A549 (cell line): Measurements from ENCODE around the gene NXF1. TPM values are rescaled to one million over a fixed set of nuclear protein-coding genes. Genes with fewer than 3 reads are reported as not detected.

Experiments used
- ATAC-seq, 2 experiments: fragments of 200-7000 bp in 1 of 2; fragments of >200 bp in 1 of 2; cut with Nextera tagmentation in 1 of 2; cut with Tn5 transposase in 1 of 2; 3 replicates each; pipeline versions ENCODE4 v1.8.0 to v1.9.1; 2018 to 2020; ENCODE audit warnings: mild to moderate bottlenecking in 1 of 2, moderate library complexity in 1 of 2
- CTCF ChIA-PET: fragments of 300-600 bp; sonication (Branson Sonifier 250); formaldehyde crosslinking; extraction: SDS; loops from one replicate; lab custom pipeline; 2021; ENCODE audit warnings: antibody characterized with exemption, inconsistent platforms; lab: Yijun Ruan, JAX
- POLR2A ChIA-PET: fragments of 350-600 bp; formaldehyde crosslinking; extraction: SDS; loops from one replicate; lab custom pipeline; 2021; ENCODE audit warnings: antibody characterized with exemption, inconsistent platforms; lab: Yijun Ruan, JAX
- DNase-seq, 2 experiments: peaks; one replicate each; pipeline versions ENCODE4 v3.0.0 to v3.0.0-alpha.2; 2011 to 2016; ENCODE audit warnings: low read depth in 1 of 2, low spot score in 1 of 2
- FAIRE-seq: peaks from 2 replicates; lab custom pipeline; 2011; peaks lifted over from hg19 to GRCh38; lab: Jason Lieb, UNC
- H3K27ac ChIP-seq, 2 experiments: fragments of >200 bp; sonication (Bioruptor Twin); formaldehyde crosslinking; 3 replicates each; pipeline ENCODE4 v1.5.1; 2016 to 2017
- H3K4me1 ChIP-seq: fragments of >200 bp; sonication (Bioruptor Twin); formaldehyde crosslinking; 3 replicates; pipeline ENCODE4 v1.6.1; 2016
- H3K4me2 ChIP-seq: fragments of >200 bp; sonication (Bioruptor Twin); formaldehyde crosslinking; 3 replicates; pipeline ENCODE4 v1.6.1; 2016
- H3K4me3 ChIP-seq: fragments of >200 bp; sonication (Bioruptor Twin); formaldehyde crosslinking; 3 replicates; pipeline ENCODE4 v1.5.1; 2016
- H3K9me3 ChIP-seq: fragments of >200 bp; sonication (Bioruptor Twin); formaldehyde crosslinking; 3 replicates; pipeline ENCODE4 v1.6.1; 2016
- BHLHE40 ChIP-seq: IDR thresholded peaks from 2 replicates; pipeline ENCODE4 v1.6.1; 2012; ENCODE audit warnings: low read depth, low read length, inconsistent platforms
- CTCF ChIP-seq: fragments of >200 bp; sonication (Bioruptor Twin); formaldehyde crosslinking; IDR thresholded peaks from 3 replicates; pipeline ENCODE4 v1.5.1; 2016
- E2F6 ChIP-seq: IDR thresholded peaks from 2 replicates; pipeline ENCODE4 v1.6.1; 2012; ENCODE audit warnings: low read depth, borderline replicate concordance
- FOSB ChIP-seq: fragments of 250-450 bp; sonication (Bioruptor Pico); IDR thresholded peaks from 2 replicates; pipeline ENCODE4 v1.5.0; 2020; ENCODE audit warnings: mild to moderate bottlenecking, moderate library complexity
- FOSL2 ChIP-seq, 2 experiments: fragments of 450-650 bp in 1 of 2; fragments of >200 bp in 1 of 2; sonication (Bioruptor Twin) in 1 of 2; formaldehyde crosslinking; IDR thresholded peaks; 2 replicates each; pipeline versions ENCODE4 v1.5.0 to v1.6.1; 2016 to 2020; ENCODE audit warnings: mild to moderate bottlenecking in 1 of 2, moderate library complexity in 1 of 2
- FOXS1 ChIP-seq: fragments of 250-450 bp; sonication (Bioruptor Pico); IDR thresholded peaks from 2 replicates; pipeline ENCODE4 v1.5.0; 2020; ENCODE audit warnings: mild to moderate bottlenecking, moderate library complexity
- GATA3 ChIP-seq: IDR thresholded peaks from 2 replicates; pipeline ENCODE4 v1.6.1; 2012; ENCODE audit warnings: borderline replicate concordance
- HDAC2 ChIP-seq: fragments of 200-600 bp; sonication (generic); IDR thresholded peaks from 2 replicates; pipeline ENCODE4 v1.6.1; 2016
- HOXB5 ChIP-seq: fragments of 250-450 bp; sonication (Bioruptor Pico); IDR thresholded peaks from 2 replicates; pipeline ENCODE4 v1.5.0; 2020; ENCODE audit warnings: mild to moderate bottlenecking, moderate library complexity
- JUN ChIP-seq, 2 experiments: fragments of >200 bp; sonication (Bioruptor Twin); formaldehyde crosslinking; IDR thresholded peaks; 2 replicates in 1 of 2; 3 replicates in 1 of 2; pipeline ENCODE4 v1.6.1; 2016 to 2017
- JUNB ChIP-seq: fragments of >200 bp; sonication (Bioruptor Twin); formaldehyde crosslinking; IDR thresholded peaks from 2 replicates; pipeline ENCODE4 v1.6.1; 2016
- MAX ChIP-seq: IDR thresholded peaks from 2 replicates; pipeline ENCODE4 v1.6.1; 2012
- MAZ ChIP-seq: fragments of 150-350 bp; IDR thresholded peaks from 2 replicates; pipeline ENCODE4 v1.6.1; 2014; ENCODE audit warnings: antibody characterized with exemption, low read depth, low read length, borderline replicate concordance
- MYC ChIP-seq: IDR thresholded peaks from 2 replicates; pipeline ENCODE4 v1.6.1; 2012; ENCODE audit warnings: mild to moderate bottlenecking, inconsistent platforms, low read length, improper control_type of control experiment, borderline replicate concordance
- NFE2L2 ChIP-seq: fragments of 150-350 bp; conservative IDR thresholded peaks from 2 replicates; pipeline ENCODE4 v1.6.1; 2014; ENCODE audit warnings: low read length
- PHF8 ChIP-seq: fragments of 200-600 bp; sonication (generic); IDR thresholded peaks from 2 replicates; pipeline ENCODE4 v1.6.1; 2016; ENCODE audit warnings: low read depth, mild to moderate bottlenecking, antibody characterized with exemption, moderate library complexity, borderline replicate concordance
- POLR2A ChIP-seq: IDR thresholded peaks from 2 replicates; pipeline ENCODE4 v1.6.1; 2012; ENCODE audit warnings: mild to moderate bottlenecking, low read length
- REST ChIP-seq: fragments of 200-600 bp; sonication (generic); IDR thresholded peaks from 2 replicates; pipeline ENCODE4 v1.6.1; 2016; ENCODE audit warnings: antibody characterized with exemption, mild to moderate bottlenecking, moderate library complexity
- TFCP2L1 ChIP-seq: fragments of 250-450 bp; sonication (Bioruptor Pico); IDR thresholded peaks from 2 replicates; pipeline ENCODE4 v1.5.0; 2021; ENCODE audit warnings: mild to moderate bottlenecking
- TP53 ChIP-seq: fragments of 250-450 bp; sonication (Bioruptor Pico); IDR thresholded peaks from 2 replicates; pipeline ENCODE4 v1.5.0; 2021; ENCODE audit warnings: mild to moderate bottlenecking, moderate library complexity
- WGBS: methylation state at CpG from one replicate; pipeline ENCODE4 v1.1.6; 2017; ENCODE audit errors: missing lambda C conversion rate; 5-methylcytosine and 5-hydroxymethylcytosine counted together
- polyA minus RNA-seq: library from RNA; depleted of rRNA, polyadenylated mRNA; stranded (reverse); fragments of >200 nt; gene quantifications from 2 replicates; pipeline ENCODE4 v1.2.3, GENCODE V29; 2011; rRNA and poly(A)+ RNA removed
- polyA plus RNA-seq, 4 experiments: library from polyadenylated mRNA; depleted of rRNA in 3 of 4; stranded (reverse); fragments of >200 nt; fragmentation: RNase III in 1 of 4; extraction: RNeasy Plus Mini Kit Qiagen cat#74134 plus additional on column Dnase treatment in 1 of 4; gene quantifications; 2 replicates in 3 of 4; 3 replicates in 1 of 4; pipeline ENCODE4 v1.2.3, GENCODE V29; 2011 to 2017
- TF ChIP-seq, protein P1 (sequence below): IDR thresholded peaks from 2 replicates; pipeline ENCODE4 v1.6.1; 2012
- TF ChIP-seq, protein P2 (sequence below): fragments of >200 bp; sonication (Bioruptor Twin); formaldehyde crosslinking; IDR thresholded peaks from 3 replicates; pipeline ENCODE4 v1.6.1; 2016
- TF ChIP-seq, protein P3 (sequence below): fragments of 150-350 bp; IDR thresholded peaks from 2 replicates; pipeline ENCODE4 v1.6.1; 2014; ENCODE audit warnings: low read depth, mild to moderate bottlenecking, low read length

Gene NXF1
- polyA plus RNA-seq (2011; rRNA removed) (35.5 and 50.7 TPM in 2 replicates), polyA plus RNA-seq (2017; fragmentation: RNase III; extraction: RNeasy Plus Mini Kit Qiagen cat#74134 plus additional on column Dnase treatment) (46.6 to 47.7 TPM (median 46.9 TPM) in 3 replicates), polyA minus RNA-seq (35.9 and 41.6 TPM in 2 replicates)
- 58.2 and 63.0 TPM in 2 replicates for polyA plus RNA-seq (2012; cell fraction: cytosol; rRNA removed)
- 126 and 131 TPM in 2 replicates for polyA plus RNA-seq (2012; cell fraction: nucleus; rRNA removed)

GRCh38 chr11:62805076-62805892 lies at the start of gene NXF1:
Gene NXF1 (minus strand): TSS chr11:62805440. CDS start chr11:62805356, 84 bp downstream.
- Histone ChIP-seq H3K4me3 (peak within 1 kb of the TSS; percentile 90), H3K4me2 (peak within 1 kb of the TSS; percentile 95), H3K4me1 (peaks cover 16% of the 10 kb centered on the region; the same call in 2 of the 3 replicates), H3K27ac (peak within 1 kb of the TSS; percentile 87 to 92), H3K9me3 (no peaks in the 10 kb centered on the region)
- DNase-seq (peak; percentile 84 to 97), ATAC-seq (peak; percentile 83 to 91), FAIRE-seq (no peak)
- TF ChIP-seq NFE2L2 (no peak), MYC (peak; percentile 70; the same call in 1 of the 2 replicates), REST (peak; percentile 49; the same call in 1 of the 2 replicates), FOXS1 (CRISPR knock-in tag) (no peak), POLR2A (peak; percentile 100), BHLHE40 (0 out of 2 replicates have a peak, but pooled peaks have one; percentile 6), CTCF (no peak), PHF8 (peak; percentile 99), GATA3 (peak; percentile 46; the same call in 1 of the 2 replicates), TP53 (CRISPR knock-in tag) (peak; percentile 87; the same call in 1 of the 2 replicates), MAZ (peak; percentile 30; the same call in 1 of the 2 replicates), JUN (IDR thresholded peaks at IDR 0.05) (peak; percentile 94 to 99), FOSL2 (IDR thresholded peaks at IDR 0.05) (no peak), FOSL2 (CRISPR knock-in tag; IDR thresholded peaks at IDR 0.05) (0 out of 2 replicates have a peak, but pooled peaks have one; percentile 7), MAX (peak; percentile 64), E2F6 (no peak), JUNB (no peak), TFCP2L1 (peak; percentile 79; the same call in 1 of the 2 replicates), HDAC2 (no peak), FOSB (CRISPR knock-in tag) (0 out of 2 replicates have a peak, but pooled peaks have one; percentile 31), HOXB5 (CRISPR knock-in tag) (no peak)
- TF ChIP-seq, protein P1, sequence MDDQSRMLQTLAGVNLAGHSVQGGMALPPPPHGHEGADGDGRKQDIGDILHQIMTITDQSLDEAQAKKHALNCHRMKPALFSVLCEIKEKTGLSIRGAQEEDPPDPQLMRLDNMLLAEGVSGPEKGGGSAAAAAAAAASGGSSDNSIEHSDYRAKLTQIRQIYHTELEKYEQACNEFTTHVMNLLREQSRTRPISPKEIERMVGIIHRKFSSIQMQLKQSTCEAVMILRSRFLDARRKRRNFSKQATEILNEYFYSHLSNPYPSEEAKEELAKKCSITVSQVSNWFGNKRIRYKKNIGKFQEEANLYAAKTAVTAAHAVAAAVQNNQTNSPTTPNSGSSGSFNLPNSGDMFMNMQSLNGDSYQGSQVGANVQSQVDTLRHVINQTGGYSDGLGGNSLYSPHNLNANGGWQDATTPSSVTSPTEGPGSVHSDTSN = peak; percentile 74
- TF ChIP-seq, protein P2, sequence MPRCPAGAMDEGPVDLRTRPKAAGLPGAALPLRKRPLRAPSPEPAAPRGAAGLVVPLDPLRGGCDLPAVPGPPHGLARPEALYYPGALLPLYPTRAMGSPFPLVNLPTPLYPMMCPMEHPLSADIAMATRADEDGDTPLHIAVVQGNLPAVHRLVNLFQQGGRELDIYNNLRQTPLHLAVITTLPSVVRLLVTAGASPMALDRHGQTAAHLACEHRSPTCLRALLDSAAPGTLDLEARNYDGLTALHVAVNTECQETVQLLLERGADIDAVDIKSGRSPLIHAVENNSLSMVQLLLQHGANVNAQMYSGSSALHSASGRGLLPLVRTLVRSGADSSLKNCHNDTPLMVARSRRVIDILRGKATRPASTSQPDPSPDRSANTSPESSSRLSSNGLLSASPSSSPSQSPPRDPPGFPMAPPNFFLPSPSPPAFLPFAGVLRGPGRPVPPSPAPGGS = peak; percentile 99
- TF ChIP-seq, protein P3, sequence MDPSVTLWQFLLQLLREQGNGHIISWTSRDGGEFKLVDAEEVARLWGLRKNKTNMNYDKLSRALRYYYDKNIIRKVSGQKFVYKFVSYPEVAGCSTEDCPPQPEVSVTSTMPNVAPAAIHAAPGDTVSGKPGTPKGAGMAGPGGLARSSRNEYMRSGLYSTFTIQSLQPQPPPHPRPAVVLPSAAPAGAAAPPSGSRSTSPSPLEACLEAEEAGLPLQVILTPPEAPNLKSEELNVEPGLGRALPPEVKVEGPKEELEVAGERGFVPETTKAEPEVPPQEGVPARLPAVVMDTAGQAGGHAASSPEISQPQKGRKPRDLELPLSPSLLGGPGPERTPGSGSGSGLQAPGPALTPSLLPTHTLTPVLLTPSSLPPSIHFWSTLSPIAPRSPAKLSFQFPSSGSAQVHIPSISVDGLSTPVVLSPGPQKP = no peak
- ChIA-PET POLR2A (interaction anchor here (0.5 to 2.7 kb wide), 11 partner anchors 8 to 1497 kb away, joined by 3 to 11 read pairs (median 4); partner anchors contain the start of genes STX5, TMEM179B and TMEM223), CTCF (interaction anchor here (1.1 to 4.3 kb wide), 7 partner anchors 9 to 32 kb away, joined by 3 to 18 read pairs (median 5); partner anchors contain the start of gene TMEM179B)
- 0% methylated on average over 14 of the region's 77 CpGs for WGBS
